Ovary (tissue), 9 donors: ENCODE measurements around the gene SLC2A5. TPM values are rescaled to one million over a fixed set of nuclear protein-coding genes. Genes with fewer than 3 reads are reported as not detected.

Experiments
- DNase-seq, 5 donors: peaks; one replicate each; pipeline ENCODE4 v3.0.0-alpha.2; 2019 to 2020
- H3K27ac ChIP-seq, 2 donors: fragments of 200-600 bp; one replicate each; pipeline versions ENCODE4 v1.5.1 to v1.8.0; 2019 to 2022
- H3K27me3 ChIP-seq: fragments of 200-600 bp; one replicate; pipeline ENCODE4 v1.8.0; 2022
- H3K36me3 ChIP-seq: fragments of 200-600 bp; sonication (generic); one replicate; pipeline ENCODE4 v1.5.1; 2019
- H3K4me1 ChIP-seq: one replicate; pipeline ENCODE4 v1.8.1; 2013; ENCODE audit warnings: mild to moderate bottlenecking, moderate library complexity; ENCODE audit not compliant: insufficient read depth
- H3K4me3 ChIP-seq: fragments of 200-600 bp; sonication (generic); one replicate; pipeline ENCODE4 v1.5.1; 2017
- H3K9me3 ChIP-seq, 2 donors: fragments of 200-600 bp in 1 of 2; sonication (generic) in 1 of 2; one replicate each; pipeline versions ENCODE4 v1.5.1 to v1.8.1; 2013 to 2019; ENCODE audit warnings: mild to moderate bottlenecking in 1 of 2, moderate library complexity in 1 of 2
- EP300 ChIP-seq: sonication (generic); formaldehyde crosslinking; IDR thresholded peaks from one replicate; pipeline ENCODE4 v1.6.1; 2017; ENCODE audit warnings: antibody characterized with exemption
- POLR2A ChIP-seq: fragments of 450-650 bp; IDR thresholded peaks from one replicate; pipeline ENCODE4 v1.6.1; 2017; ENCODE audit warnings: antibody characterized with exemption, mild to moderate bottlenecking, moderate library complexity
- WGBS, 3 donors: extraction: QIAGEN DNeasy Blood & Tissue Kit in 1 of 3; methylation state at CpG; one replicate each; pipeline versions ENCODE4 v1.1.5 to v1.1.7; 2013 to 2017; 5-methylcytosine and 5-hydroxymethylcytosine counted together
- intact Hi-C, 4 donors: fragments of 100-400 bp; cut with DNase I; formaldehyde crosslinking; loops; one replicate each; pipeline versions ENCODE4 v1.11.0 to v1.15.1; 2022 to 2023
- polyA plus RNA-seq, 2 donors: library from polyadenylated mRNA; stranded (reverse); fragments of 200-250 nt in 1 of 2; fragments of 350-450 nt in 1 of 2; fragmentation: Illumina TruSeq in 1 of 2; extraction: RNeasy Lipid Tissue Mini Kit (QIAGEN cat#74804) in 1 of 2; gene quantifications; one replicate each; pipeline ENCODE4 v1.2.3, GENCODE V29; 2013 to 2014
- total RNA-seq, 7 donors: library from RNA; depleted of rRNA in 2 of 7; stranded (reverse); fragments of >200 nt in 2 of 7; fragmentation: NEBNext Ultra II Directional in 3 of 7; extraction: Animal tissue kit (Norgen Biotek cat#: 25700) in 3 of 7; gene quantifications; one replicate each; pipeline versions ENCODE4 v1.1.0 to v1.2.4, GENCODE V29; 2016 to 2023
- TF ChIP-seq, protein P1 (sequence below), 3 donors: fragments of 450-650 bp in 2 of 3; fragments of 200-600 bp in 1 of 3; IDR thresholded peaks; one replicate each; pipeline versions ENCODE4 v1.5.1 to v1.8.0; 2016 to 2022; ENCODE audit warnings: antibody characterized with exemption in 3 of 3, mild to moderate bottlenecking in 1 of 3
- donor health status: DM: no; HTN: no; CAD: no; lungs with moderate emphysema.
- donor health status: DM: no; HTN: no; CAD: no.
- donor health status: Bipolar disorder and iron deficiency.
- donor health status: DM: yes; HTN: yes; CAD: no.
- donor health status: DM: no; HTN: no; CAD: no.
- donor health status: DM: yes; HTN: yes; CAD: no.

Gene SLC2A5
- total and polyA plus RNA-seq, 9 donors: 0.64 to 19.4 (median 5.6) TPM

GRCh38 chr1:9108056-9108665 lies 38.7 kb upstream of the SLC2A5 start:
- 87 to 91% (median 88%) methylated on average over 12 of the region's 12 CpGs for WGBS, 3 donors
- Histone ChIP-seq H3K4me3 (no peak overlapping the region), H3K4me1 (peaks cover 2% of the 10 kb centered on the region), H3K9me3 (no peaks in the 10 kb centered on the region), H3K27ac (no peak overlapping the region), H3K27me3 (no peaks in the 10 kb centered on the region), H3K36me3 (no peaks in the 10 kb centered on the region)
- intact Hi-C loops: loop anchor here in 2 of 4 donors (5.0 to 10.0 kb wide), 3 partner anchors 103 to 191 kb away; no protein-coding TSS in a partner anchor
- no peak for TF ChIP-seq EP300
- peak in 3 of 5 donors; percentile 19 to 36 (median 28) for DNase-seq

DNA sequence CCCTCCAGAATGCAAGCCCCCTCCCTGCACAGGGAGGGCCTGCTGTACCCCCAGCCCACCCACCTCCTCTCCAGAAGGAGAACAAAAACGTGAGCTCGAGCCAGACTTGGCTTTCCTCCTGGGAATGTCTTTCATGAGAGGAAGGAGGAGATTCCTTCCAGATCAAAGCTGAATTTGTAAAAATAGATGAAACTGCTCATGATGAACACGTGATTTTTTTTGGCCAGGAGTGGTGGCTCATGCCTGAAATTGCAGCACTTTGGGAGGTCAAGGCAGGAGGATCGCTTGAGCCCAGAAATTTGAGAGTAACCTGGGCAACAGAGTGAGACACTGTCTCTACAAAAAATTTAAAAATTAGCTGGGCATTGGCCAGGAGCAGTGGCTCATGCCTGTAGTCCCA lies 37.7 kb upstream of the SLC2A5 start:
- Histone ChIP-seq H3K4me1 (peaks cover 2% of the 10 kb centered on the region), H3K27ac (peak overlapping the region in 1 of 2 donors; percentile 13), H3K36me3 (no peaks in the 10 kb centered on the region), H3K27me3 (no peaks in the 10 kb centered on the region), H3K9me3 (no peaks in the 10 kb centered on the region), H3K4me3 (no peak overlapping the region)
- WGBS, 3 donors: 3 to 7% (median 6%) methylated on average over 4 of the region's 4 CpGs
- DNase-seq: peak in 4 of 5 donors; percentile 33 to 62 (median 46)
- intact Hi-C loops: loop anchor here in 2 of 4 donors (5.0 to 10.0 kb wide), 3 partner anchors 102 to 190 kb away; no protein-coding TSS in a partner anchor
- TF ChIP-seq, protein P1, sequence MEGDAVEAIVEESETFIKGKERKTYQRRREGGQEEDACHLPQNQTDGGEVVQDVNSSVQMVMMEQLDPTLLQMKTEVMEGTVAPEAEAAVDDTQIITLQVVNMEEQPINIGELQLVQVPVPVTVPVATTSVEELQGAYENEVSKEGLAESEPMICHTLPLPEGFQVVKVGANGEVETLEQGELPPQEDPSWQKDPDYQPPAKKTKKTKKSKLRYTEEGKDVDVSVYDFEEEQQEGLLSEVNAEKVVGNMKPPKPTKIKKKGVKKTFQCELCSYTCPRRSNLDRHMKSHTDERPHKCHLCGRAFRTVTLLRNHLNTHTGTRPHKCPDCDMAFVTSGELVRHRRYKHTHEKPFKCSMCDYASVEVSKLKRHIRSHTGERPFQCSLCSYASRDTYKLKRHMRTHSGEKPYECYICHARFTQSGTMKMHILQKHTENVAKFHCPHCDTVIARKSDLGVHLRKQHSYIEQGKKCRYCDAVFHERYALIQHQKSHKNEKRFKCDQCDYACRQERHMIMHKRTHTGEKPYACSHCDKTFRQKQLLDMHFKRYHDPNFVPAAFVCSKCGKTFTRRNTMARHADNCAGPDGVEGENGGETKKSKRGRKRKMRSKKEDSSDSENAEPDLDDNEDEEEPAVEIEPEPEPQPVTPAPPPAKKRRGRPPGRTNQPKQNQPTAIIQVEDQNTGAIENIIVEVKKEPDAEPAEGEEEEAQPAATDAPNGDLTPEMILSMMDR (IDR thresholded peaks at IDR 0.05): no peak
- TF ChIP-seq POLR2A (no peak), EP300 (no peak)

DNA sequence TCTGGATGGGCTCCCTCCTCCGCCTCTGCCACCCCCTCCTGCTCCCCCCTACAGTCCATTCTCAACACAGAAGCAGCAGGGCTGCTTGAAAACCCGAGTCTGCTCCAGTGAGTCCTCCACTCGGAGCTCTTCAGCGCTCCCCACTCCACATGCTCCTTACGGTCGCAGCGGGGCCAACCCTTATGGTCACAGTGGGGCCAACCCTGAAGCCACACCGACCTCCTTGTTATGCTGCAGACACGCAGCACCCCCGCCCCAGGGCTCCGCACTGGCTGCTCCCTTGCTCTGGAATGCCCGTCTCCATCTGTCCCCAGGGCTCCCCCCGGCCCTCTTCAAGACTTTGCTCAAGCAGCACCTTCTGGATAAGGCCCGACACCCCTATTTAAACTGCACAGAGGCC lies 36.9 kb upstream of the SLC2A5 start:
- Histone ChIP-seq H3K27ac (no peak overlapping the region), H3K4me1 (peaks cover 2% of the 10 kb centered on the region), H3K4me3 (no peak overlapping the region), H3K36me3 (no peaks in the 10 kb centered on the region), H3K27me3 (no peaks in the 10 kb centered on the region), H3K9me3 (no peaks in the 10 kb centered on the region)
- TF ChIP-seq POLR2A (no peak), EP300 (no peak)
- TF ChIP-seq, protein P1 (IDR thresholded peaks at IDR 0.05): no peak
- intact Hi-C loops: loop anchor here in 2 of 4 donors (5.0 to 10.0 kb wide), 3 partner anchors 101 to 189 kb away; no protein-coding TSS in a partner anchor
- 89 to 92% (median 91%) methylated on average over 14 of the region's 14 CpGs for WGBS, 3 donors
- DNase-seq: peak in 3 of 5 donors; percentile 20 to 45 (median 29)

DNA sequence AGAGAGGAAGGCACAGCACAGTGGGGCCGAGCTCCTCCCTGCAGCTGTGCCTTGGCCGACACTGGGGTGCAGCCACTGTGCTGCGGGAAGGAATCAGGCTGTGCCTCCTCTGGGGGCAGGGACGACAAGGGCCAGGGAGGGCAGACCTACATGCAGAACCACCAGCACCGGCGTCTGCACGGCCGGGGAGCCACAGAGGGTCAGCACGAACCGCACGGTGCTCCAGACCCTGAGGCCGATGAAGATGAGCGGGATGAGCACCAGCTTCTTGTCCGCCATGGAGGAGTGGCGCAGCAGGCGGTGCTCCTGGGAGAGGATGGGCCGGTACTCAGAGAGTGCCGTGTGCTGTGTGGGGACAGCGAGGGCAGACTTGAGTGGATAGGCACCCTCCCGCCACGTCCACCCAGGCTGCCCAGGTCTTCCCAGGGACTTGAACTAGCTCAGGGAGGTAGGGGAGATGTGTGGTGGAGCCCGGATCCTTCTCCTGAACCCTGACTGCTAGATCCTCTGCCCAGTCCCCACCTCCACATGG lies 36.0 kb upstream of the SLC2A5 start:
- peaks cover 2% of the 10 kb centered on the region for H3K4me1 ChIP-seq
- H3K9me3 ChIP-seq: no peaks in the 10 kb centered on the region
- no peak overlapping the region for H3K27ac ChIP-seq
- no peaks in the 10 kb centered on the region for H3K27me3 ChIP-seq
- H3K4me3 ChIP-seq: no peak overlapping the region
- DNase-seq: peak in 3 of 5 donors; percentile 16 to 29 (median 18)
- intact Hi-C loops: loop anchor here in 2 of 4 donors (5.0 to 10.0 kb wide), 3 partner anchors 101 to 188 kb away; no protein-coding TSS in a partner anchor
- TF ChIP-seq POLR2A (no peak), EP300 (no peak)
- TF ChIP-seq, protein P1 (IDR thresholded peaks at IDR 0.05): no peak
- no peaks in the 10 kb centered on the region for H3K36me3 ChIP-seq
- WGBS, 3 donors: 92 to 98% (median 96%) methylated on average over 22 of the region's 22 CpGs
